ENCODE measurements around the gene RNF5.

DNA sequence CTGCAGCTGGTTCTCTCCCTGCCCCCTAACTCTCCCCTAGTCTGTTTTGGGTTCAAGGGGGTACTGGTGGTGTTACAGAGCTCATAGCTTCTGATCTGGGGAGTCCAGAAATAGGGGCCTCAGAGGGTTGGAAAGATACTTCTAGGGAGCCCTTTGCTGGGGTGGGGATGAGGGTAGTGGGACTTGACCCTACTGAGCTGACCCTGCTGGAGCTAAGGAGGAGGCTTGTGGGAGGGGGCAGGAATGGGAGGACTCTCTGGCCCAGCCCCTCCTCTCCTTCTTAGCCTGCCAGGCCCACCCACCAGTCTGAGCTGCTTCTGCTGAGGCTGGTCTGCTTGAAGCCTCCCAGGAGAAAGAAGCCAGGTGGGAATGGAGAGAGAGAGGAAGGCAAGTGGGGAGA, 13.9 kb upstream of the RNF5 start, which contains the start of gene EGFL8:
- TF ChIP-seq, protein P1, sequence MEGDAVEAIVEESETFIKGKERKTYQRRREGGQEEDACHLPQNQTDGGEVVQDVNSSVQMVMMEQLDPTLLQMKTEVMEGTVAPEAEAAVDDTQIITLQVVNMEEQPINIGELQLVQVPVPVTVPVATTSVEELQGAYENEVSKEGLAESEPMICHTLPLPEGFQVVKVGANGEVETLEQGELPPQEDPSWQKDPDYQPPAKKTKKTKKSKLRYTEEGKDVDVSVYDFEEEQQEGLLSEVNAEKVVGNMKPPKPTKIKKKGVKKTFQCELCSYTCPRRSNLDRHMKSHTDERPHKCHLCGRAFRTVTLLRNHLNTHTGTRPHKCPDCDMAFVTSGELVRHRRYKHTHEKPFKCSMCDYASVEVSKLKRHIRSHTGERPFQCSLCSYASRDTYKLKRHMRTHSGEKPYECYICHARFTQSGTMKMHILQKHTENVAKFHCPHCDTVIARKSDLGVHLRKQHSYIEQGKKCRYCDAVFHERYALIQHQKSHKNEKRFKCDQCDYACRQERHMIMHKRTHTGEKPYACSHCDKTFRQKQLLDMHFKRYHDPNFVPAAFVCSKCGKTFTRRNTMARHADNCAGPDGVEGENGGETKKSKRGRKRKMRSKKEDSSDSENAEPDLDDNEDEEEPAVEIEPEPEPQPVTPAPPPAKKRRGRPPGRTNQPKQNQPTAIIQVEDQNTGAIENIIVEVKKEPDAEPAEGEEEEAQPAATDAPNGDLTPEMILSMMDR (IDR thresholded peaks at IDR 0.05) = no peak
- TF ChIP-seq EZH2 (IDR thresholded peaks at IDR 0.05; ENCODE audit: borderline replicate concordance, insufficient read depth, low read depth, low read length, poor library complexity, severe bottlenecking) = no peak

Data from B cell (primary cell).